ENCODE results near the gene FSD2. TPM values are rescaled to one million over a fixed set of nuclear protein-coding genes. Genes with fewer than 3 reads are reported as not detected.

FSD2 gene, protein sequence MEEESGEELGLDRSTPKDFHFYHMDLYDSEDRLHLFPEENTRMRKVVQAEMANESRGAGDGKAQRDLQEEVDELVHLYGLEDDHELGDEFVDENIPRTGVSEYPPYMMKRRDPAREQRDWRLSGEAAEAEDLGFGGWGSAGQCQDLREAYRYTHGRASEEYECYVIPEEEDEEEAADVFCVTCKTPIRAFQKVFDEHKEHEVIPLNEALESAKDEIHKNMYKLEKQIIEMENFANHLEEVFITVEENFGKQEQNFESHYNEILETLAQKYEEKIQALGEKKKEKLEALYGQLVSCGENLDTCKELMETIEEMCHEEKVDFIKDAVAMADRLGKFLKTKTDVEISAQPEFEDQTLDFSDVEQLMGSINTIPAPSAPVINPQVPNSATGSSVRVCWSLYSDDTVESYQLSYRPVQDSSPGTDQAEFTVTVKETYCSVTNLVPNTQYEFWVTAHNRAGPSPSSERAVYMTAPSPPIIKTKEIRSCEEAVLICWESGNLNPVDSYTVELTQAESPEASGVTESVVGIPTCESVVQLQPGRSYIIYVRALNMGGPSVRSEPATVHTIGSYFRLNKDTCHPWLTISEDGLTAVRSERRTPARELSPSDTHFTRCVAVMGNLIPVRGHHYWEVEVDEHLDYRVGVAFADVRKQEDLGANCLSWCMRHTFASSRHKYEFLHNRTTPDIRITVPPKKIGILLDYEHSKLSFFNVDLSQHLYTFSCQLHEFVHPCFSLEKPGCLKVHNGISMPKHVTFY
- 108 TPM for total RNA-seq
- long read RNA-seq, full-length matches to known transcripts = 17 of 141 reads
- long read RNA-seq, partial matches to known transcripts = 22 of 141 reads
- long read RNA-seq, other reads (novel, unspliced or antisense) = 102 of 141 reads

DNA sequence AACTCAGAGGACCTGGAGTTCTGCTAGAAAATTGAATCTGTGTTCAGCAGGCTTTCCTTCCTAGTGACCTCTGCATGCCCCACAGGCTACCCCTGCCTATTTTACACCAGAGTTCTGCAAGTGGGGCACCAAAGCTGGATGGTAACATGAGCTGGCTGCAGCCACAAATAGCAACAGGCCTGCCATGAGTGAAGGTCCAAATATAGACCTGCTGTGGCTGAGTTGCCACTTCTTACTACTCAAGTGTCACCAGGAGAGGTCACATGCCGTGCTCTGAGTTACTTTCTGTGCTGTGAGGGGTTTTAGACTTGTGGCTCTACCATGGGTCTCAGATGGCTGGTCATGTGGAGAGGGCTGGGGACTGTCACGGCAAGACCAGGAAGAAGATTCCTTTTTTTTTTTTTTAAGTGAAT is at the start of gene FSD2:
Gene FSD2, minus strand, starts transcription at position 76 of the 413 bp plus-strand sequence. CDS start 18,679 bp downstream, outside the sequence.
- H3K36me3 ChIP-seq = no peaks in the 10 kb centered on the region
- H3K27me3 ChIP-seq (ENCODE audit: low read depth) = no peaks in the 10 kb centered on the region
- H3K4me3 ChIP-seq = peak within 1 kb of the TSS; percentile 66
- peaks cover 51% of the 10 kb centered on the region for H3K4me1 ChIP-seq
- intact Hi-C loops (cut with micrococcal nuclease) = no loop called here
- DNase-seq = peak; percentile 51
- H3K27ac ChIP-seq (replicated peaks) = peak within 1 kb of the TSS; percentile 99
- no peaks in the 10 kb centered on the region for H3K9me3 ChIP-seq (replicated peaks)
- TF ChIP-seq, protein P1, sequence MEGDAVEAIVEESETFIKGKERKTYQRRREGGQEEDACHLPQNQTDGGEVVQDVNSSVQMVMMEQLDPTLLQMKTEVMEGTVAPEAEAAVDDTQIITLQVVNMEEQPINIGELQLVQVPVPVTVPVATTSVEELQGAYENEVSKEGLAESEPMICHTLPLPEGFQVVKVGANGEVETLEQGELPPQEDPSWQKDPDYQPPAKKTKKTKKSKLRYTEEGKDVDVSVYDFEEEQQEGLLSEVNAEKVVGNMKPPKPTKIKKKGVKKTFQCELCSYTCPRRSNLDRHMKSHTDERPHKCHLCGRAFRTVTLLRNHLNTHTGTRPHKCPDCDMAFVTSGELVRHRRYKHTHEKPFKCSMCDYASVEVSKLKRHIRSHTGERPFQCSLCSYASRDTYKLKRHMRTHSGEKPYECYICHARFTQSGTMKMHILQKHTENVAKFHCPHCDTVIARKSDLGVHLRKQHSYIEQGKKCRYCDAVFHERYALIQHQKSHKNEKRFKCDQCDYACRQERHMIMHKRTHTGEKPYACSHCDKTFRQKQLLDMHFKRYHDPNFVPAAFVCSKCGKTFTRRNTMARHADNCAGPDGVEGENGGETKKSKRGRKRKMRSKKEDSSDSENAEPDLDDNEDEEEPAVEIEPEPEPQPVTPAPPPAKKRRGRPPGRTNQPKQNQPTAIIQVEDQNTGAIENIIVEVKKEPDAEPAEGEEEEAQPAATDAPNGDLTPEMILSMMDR (IDR thresholded peaks at IDR 0.05; ENCODE audit: borderline replicate concordance) = no peak

DNA sequence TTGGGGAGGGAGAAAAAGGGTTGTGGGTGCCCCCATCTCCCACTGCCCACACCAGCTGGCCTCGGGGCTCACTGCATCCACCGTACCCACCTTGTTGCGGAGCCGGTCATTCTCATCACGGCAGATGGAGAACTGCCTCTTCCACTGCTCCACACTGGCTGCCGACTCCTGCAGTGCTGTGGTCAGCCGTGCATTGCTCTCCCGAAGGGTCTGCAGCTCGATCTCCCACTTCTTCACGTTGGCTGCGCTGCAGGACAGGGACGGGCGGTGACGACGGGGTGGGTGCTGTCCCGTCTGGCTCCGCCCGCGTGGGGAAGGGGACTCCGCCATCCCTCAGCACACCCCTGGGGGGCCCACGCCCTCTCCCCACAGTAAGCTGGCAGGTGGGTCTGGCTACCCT is 48.7 kb upstream of the FSD2 start:
- TF ChIP-seq, protein P1 (IDR thresholded peaks at IDR 0.05; ENCODE audit: borderline replicate concordance) = no peak
- Histone ChIP-seq H3K27me3 (ENCODE audit: low read depth) (no peaks in the 10 kb centered on the region), H3K27ac (replicated peaks) (no peak overlapping the region), H3K9me3 (replicated peaks) (no peaks in the 10 kb centered on the region), H3K4me3 (no peak overlapping the region), H3K4me1 (peaks cover 8% of the 10 kb centered on the region), H3K36me3 (peaks cover 10% of the 10 kb centered on the region)
- intact Hi-C loops (cut with micrococcal nuclease) = loop anchor here (5.0 kb wide), 2 partner anchors 48 to 148 kb away; no protein-coding TSS in a partner anchor
- DNase-seq = no peak

DNA sequence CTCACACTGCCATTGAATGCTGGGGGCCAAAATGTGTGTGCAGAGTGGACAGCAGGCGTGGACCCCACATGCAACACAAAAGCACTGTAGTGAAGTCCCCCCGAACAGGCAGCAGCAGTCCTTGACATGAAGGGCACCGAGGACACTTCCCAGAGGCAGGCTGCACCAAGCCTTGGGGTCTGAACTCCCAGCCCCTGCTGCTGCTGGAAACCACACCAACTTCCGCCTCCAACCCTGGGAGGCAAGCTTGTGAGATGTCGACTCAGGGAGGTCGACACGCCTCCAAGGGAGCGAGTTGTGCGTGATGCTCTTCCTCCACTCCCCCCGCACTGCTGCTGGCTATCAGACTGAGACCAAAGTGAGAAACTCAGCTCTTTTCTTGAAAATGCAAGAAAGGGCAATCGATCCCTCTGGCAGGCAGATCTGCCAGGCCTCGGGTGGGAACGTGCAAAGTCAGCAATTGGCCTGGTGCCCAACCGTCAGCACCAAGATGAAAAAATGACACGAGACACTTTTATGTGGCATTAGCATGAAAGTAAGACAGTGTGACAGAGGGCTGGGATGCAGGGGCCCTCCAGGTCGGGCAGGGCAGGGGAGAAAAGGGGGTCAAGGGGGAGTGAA is 47.2 kb upstream of the FSD2 start:
- no peak for DNase-seq
- peaks cover 15% of the 10 kb centered on the region for H3K4me1 ChIP-seq
- peaks cover 10% of the 10 kb centered on the region for H3K36me3 ChIP-seq
- H3K4me3 ChIP-seq = no peak overlapping the region
- H3K27ac ChIP-seq (replicated peaks) = no peak overlapping the region
- TF ChIP-seq, protein P1 (IDR thresholded peaks at IDR 0.05; ENCODE audit: borderline replicate concordance) = no peak
- no peaks in the 10 kb centered on the region for H3K9me3 ChIP-seq (replicated peaks)
- intact Hi-C loops (cut with micrococcal nuclease) = loop anchor here (5.0 kb wide), 2 partner anchors 49 to 149 kb away; no protein-coding TSS in a partner anchor
- H3K27me3 ChIP-seq (ENCODE audit: low read depth) = no peaks in the 10 kb centered on the region

DNA sequence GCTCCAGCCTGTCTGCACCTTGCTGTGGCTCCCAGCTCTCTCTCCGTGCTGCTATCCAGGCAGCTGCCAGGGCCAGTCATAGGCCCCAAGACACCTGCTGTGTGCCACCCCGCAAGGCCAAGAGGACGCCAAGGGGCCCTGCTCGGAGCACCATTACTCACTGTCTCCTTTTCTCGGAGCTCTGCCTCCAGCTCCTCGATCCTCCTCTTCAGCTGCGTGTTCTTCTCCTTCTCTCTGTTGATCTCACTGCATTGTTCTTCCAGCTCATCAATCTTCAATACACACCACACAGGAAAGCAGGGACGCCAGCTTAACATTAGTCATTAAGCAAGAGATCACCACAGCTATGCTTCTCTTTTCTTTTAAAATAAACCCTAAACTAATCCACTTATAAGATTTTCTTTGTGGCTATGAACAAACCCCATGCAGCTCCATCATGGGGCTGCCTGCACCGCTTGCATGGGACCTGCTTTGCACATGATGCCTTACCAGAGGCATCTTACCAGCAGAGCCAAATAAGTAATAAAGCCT is 46.2 kb upstream of the FSD2 start:
- H3K27ac ChIP-seq (replicated peaks) = no peak overlapping the region
- H3K9me3 ChIP-seq (replicated peaks) = no peaks in the 10 kb centered on the region
- peaks cover 10% of the 10 kb centered on the region for H3K36me3 ChIP-seq
- peaks cover 15% of the 10 kb centered on the region for H3K4me1 ChIP-seq
- no peak for DNase-seq
- intact Hi-C loops (cut with micrococcal nuclease) = loop anchor here (5.0 kb wide), 2 partner anchors 50 to 150 kb away; no protein-coding TSS in a partner anchor
- no peaks in the 10 kb centered on the region for H3K27me3 ChIP-seq (ENCODE audit: low read depth)
- H3K4me3 ChIP-seq = no peak overlapping the region
- TF ChIP-seq, protein P1 (IDR thresholded peaks at IDR 0.05; ENCODE audit: borderline replicate concordance) = no peak

Data from left ventricle myocardium inferior (tissue), 1 donor.